Esophagus (tissue), 2 donors: ENCODE data around the gene VSTM2A. TPM values are rescaled to one million over a fixed set of nuclear protein-coding genes. Genes with fewer than 3 reads are reported as not detected.

Experiments used
- H3K27ac ChIP-seq, 2 donors: one replicate each; pipeline ENCODE4 v1.5.1; 2013; ENCODE audit warnings: low read depth in 2 of 2, mild to moderate bottlenecking in 2 of 2, inconsistent platforms in 1 of 2, low read length in 1 of 2, moderate library complexity in 1 of 2
- H3K27me3 ChIP-seq, 2 donors: one replicate each; pipeline ENCODE4 v1.6.1; 2013; ENCODE audit warnings: low read length in 2 of 2, control low read depth in 1 of 2, mild to moderate bottlenecking in 1 of 2; ENCODE audit not compliant: insufficient read depth in 2 of 2, control insufficient read depth in 1 of 2
- H3K36me3 ChIP-seq, 2 donors: one replicate each; pipeline ENCODE4 v1.6.1; 2013; ENCODE audit warnings: low read length in 1 of 2; ENCODE audit not compliant: control insufficient read depth in 2 of 2, insufficient read depth in 2 of 2
- H3K4me1 ChIP-seq, 2 donors: one replicate each; pipeline ENCODE4 v1.6.1; 2013; ENCODE audit warnings: low read length in 1 of 2; ENCODE audit not compliant: control insufficient read depth in 2 of 2, insufficient read depth in 2 of 2
- H3K4me3 ChIP-seq, 2 donors: one replicate each; pipeline ENCODE4 v1.5.1; 2013; ENCODE audit warnings: low read length in 2 of 2, mild to moderate bottlenecking in 2 of 2, low read depth in 1 of 2, moderate library complexity in 1 of 2
- H3K9me3 ChIP-seq, 2 donors: one replicate each; pipeline ENCODE4 v1.6.1; 2013; ENCODE audit warnings: mild to moderate bottlenecking in 2 of 2, low read depth in 1 of 2, low read length in 1 of 2, moderate library complexity in 1 of 2; ENCODE audit not compliant: control insufficient read depth in 2 of 2, insufficient read depth in 1 of 2
- WGBS, 2 donors: extraction: QIAGEN DNeasy Blood & Tissue Kit; methylation state at CpG; one replicate each; pipeline ENCODE4 v1.1.7; 2013; 5-methylcytosine and 5-hydroxymethylcytosine counted together
- polyA plus RNA-seq, 2 donors: library from polyadenylated mRNA; stranded (reverse); fragments of 200-250 nt; gene quantifications; one replicate each; pipeline ENCODE4 v1.2.3, GENCODE V29; 2013
- donor health status: healthy with polysubstance abuse.
- donor health status: Bipolar disorder and iron deficiency.

Gene VSTM2A
- polyA plus RNA-seq, 2 donors: not detected

- Histone ChIP-seq H3K4me1 (no peaks in the 10 kb centered on the region), H3K36me3 (no peaks in the 10 kb centered on the region), H3K27ac (no peak overlapping the region), H3K27me3 (no peaks in the 10 kb centered on the region), H3K4me3 (no peak overlapping the region), H3K9me3 (no peaks in the 10 kb centered on the region)
- WGBS, 2 donors: 68 to 72% methylated on average over 2 of the region's 2 CpGs
Observed at GRCh38 chr7:54581511-54581910, 39.3 kb downstream of the VSTM2A start.

- H3K27ac ChIP-seq: no peak overlapping the region
- WGBS, 2 donors: 82 to 83% methylated on average over 15 of the region's 15 CpGs
Observed at GRCh38 chr7:54591404-54592386, 49.5 kb downstream of the VSTM2A start.

GRCh38 chr7:54596747-54597146 is 54.6 kb downstream of the VSTM2A start:
- Histone ChIP-seq H3K9me3 (no peaks in the 10 kb centered on the region), H3K4me1 (no peaks in the 10 kb centered on the region), H3K36me3 (no peaks in the 10 kb centered on the region), H3K27ac (no peak overlapping the region), H3K4me3 (no peak overlapping the region), H3K27me3 (no peaks in the 10 kb centered on the region)
- 86 to 91% methylated on average over 2 of the region's 2 CpGs for WGBS, 2 donors

More at GRCh38 chr7:54591404-54592386, 49.5 kb downstream of the VSTM2A start:
- Histone ChIP-seq H3K27me3 (no peaks in the 10 kb centered on the region), H3K4me1 (no peaks in the 10 kb centered on the region), H3K9me3 (no peaks in the 10 kb centered on the region), H3K36me3 (no peaks in the 10 kb centered on the region), H3K4me3 (no peak overlapping the region)

- WGBS, 2 donors: 77 to 80% methylated on average over 2 of the region's 2 CpGs
- no peaks in the 10 kb centered on the region for H3K9me3 ChIP-seq
- no peaks in the 10 kb centered on the region for H3K27me3 ChIP-seq
- H3K4me3 ChIP-seq: no peak overlapping the region
- no peaks in the 10 kb centered on the region for H3K36me3 ChIP-seq
- no peak overlapping the region for H3K27ac ChIP-seq
- H3K4me1 ChIP-seq: no peaks in the 10 kb centered on the region
Observed at GRCh38 chr7:54615537-54615936, 73.4 kb downstream of the VSTM2A start.

Other genes starting within 250 kb of the VSTM2A start
- gene SEC61G, start 216.8 kb downstream of the VSTM2A start, polyA plus RNA-seq: 100 to 1,000 TPM; 132 to 290 TPM